ENCODE data around the gene SRL. TPM values are rescaled to one million over a fixed set of nuclear protein-coding genes. Genes with fewer than 3 reads are reported as not detected.

The SRL gene
- total and polyA plus RNA-seq, 2 of the 4 experiments (the other 2 are of a cell fraction) = under 0.01 to 0.14 TPM

DNA sequence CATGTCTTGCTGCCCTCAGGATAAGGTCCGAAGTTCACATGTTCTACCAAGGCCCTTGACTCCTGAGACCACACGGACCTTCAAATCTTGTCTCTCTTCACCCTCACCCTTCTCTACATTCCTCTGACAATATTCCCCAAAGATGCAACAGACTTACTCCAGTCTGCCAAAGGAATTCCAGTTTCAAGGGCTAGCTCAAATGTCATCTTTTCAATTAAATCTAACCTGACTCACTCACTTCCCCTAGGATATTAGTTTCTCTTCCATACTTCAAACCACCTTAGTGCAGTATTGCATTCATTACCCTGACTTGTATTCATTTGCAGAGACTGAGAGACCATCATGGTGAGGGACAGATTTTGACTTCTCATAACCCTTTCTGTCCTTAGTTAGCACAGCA lies 66.0 kb downstream of the SRL start:
- no peak for TF ChIP-seq CHD1 (IDR thresholded peaks at IDR 0.05; ENCODE audit: low read depth, low read length)
- no peak for TF ChIP-seq MXI1 (IDR thresholded peaks at IDR 0.05; ENCODE audit: borderline replicate concordance, low read depth, low read length)
- TF ChIP-seq, protein P1, sequence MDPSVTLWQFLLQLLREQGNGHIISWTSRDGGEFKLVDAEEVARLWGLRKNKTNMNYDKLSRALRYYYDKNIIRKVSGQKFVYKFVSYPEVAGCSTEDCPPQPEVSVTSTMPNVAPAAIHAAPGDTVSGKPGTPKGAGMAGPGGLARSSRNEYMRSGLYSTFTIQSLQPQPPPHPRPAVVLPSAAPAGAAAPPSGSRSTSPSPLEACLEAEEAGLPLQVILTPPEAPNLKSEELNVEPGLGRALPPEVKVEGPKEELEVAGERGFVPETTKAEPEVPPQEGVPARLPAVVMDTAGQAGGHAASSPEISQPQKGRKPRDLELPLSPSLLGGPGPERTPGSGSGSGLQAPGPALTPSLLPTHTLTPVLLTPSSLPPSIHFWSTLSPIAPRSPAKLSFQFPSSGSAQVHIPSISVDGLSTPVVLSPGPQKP (IDR thresholded peaks at IDR 0.05; ENCODE audit: borderline replicate concordance, low read depth, low read length) = no peak
- no peak for TF ChIP-seq POLR2A (IDR thresholded peaks at IDR 0.05; ENCODE audit: low read depth, low read length)
- no peak for TF ChIP-seq RCOR1 (IDR thresholded peaks at IDR 0.05; ENCODE audit: insufficient replicate concordance, low read length)
- TF ChIP-seq FOS (IDR thresholded peaks at IDR 0.05; ENCODE audit: low read depth, low read length) = no peak
- no peak for TF ChIP-seq MAZ (IDR thresholded peaks at IDR 0.05; ENCODE audit: borderline replicate concordance, low read depth, low read length)
- H2BK5ac ChIP-seq (ENCODE audit: low read depth, low read length, poor library complexity, severe bottlenecking) = no peak overlapping the region
- no peak overlapping the region for H2BK15ac ChIP-seq (ENCODE audit: low read depth, low read length)
- ChIA-PET POLR2A (ENCODE audit: unreplicated experiment) (interaction anchor here (0.6 kb wide), 1 partner anchor 62 kb away, joined by 22 read pairs; no protein-coding TSS in a partner anchor), CTCF (interaction anchor here (0.7 kb wide), 1 partner anchor 77 kb away, joined by 3 read pairs; no protein-coding TSS in a partner anchor)
- dilution Hi-C loops (cut with HindIII; ENCODE audit: low sequenced_read_pairs, unreplicated experiment) (no loop called here), intact Hi-C loops (cut with micrococcal nuclease) (loop anchor here (10.0 kb wide), 1 partner anchor 191 kb away; no protein-coding TSS in a partner anchor), in situ Hi-C loops (cut with MboI; ENCODE audit: low sequenced_read_pairs) (no loop called here)
- peaks cover 13% of the 10 kb centered on the region for H3K4me1 ChIP-seq (ENCODE audit: control insufficient read depth, insufficient read depth, low read length)
- no peak overlapping the region for H3K56ac ChIP-seq (ENCODE audit: extremely low read depth, insufficient read depth, low read length)
- H3K4ac ChIP-seq (ENCODE audit: low read depth, low read length) = 0 out of 2 replicates have a peak overlapping the region, but pooled peaks have one; percentile 40
- H3K27me3 ChIP-seq (ENCODE audit: control insufficient read depth, insufficient read depth, low read length) = no peaks in the 10 kb centered on the region
- no peak overlapping the region; the same call in 1 of the 2 replicates for H2BK120ac ChIP-seq (ENCODE audit: low read depth, low read length)
- H3K23ac ChIP-seq (ENCODE audit: low read depth, low read length) = no peak overlapping the region
- peak overlapping the region; percentile 56; the same call in 1 of the 2 replicates for H3K18ac ChIP-seq (ENCODE audit: low read depth, low read length)
- no peak overlapping the region; the same call in 1 of the 2 replicates for H2BK20ac ChIP-seq (ENCODE audit: low read depth, low read length)
- H3K9ac ChIP-seq (ENCODE audit: low read depth, low read length) = no peak overlapping the region
- H3K4me2 ChIP-seq (ENCODE audit: low read depth, low read length) = no peak overlapping the region
- ATAC-seq (ENCODE audit: low read depth) = no peak
- no peaks in the 10 kb centered on the region for H3K36me3 ChIP-seq (ENCODE audit: control insufficient read depth, insufficient read depth, low read length)
- H3K9me3 ChIP-seq (ENCODE audit: control insufficient read depth, insufficient read depth, low read length) = no peaks in the 10 kb centered on the region
- H4K20me1 ChIP-seq (ENCODE audit: insufficient read depth, low read length) = no peaks in the 10 kb centered on the region
- H4K91ac ChIP-seq (ENCODE audit: insufficient read depth, low read depth, low read length) = no peak overlapping the region
- no peak overlapping the region for H4K8ac ChIP-seq (ENCODE audit: low read depth in 2 of 2, low read length in 2 of 2)
- peak overlapping the region; percentile 31 for H2AK5ac ChIP-seq (ENCODE audit: low read depth, low read length)
- no peak overlapping the region for H2AK9ac ChIP-seq (replicated peaks; ENCODE audit: low read depth, low read length, poor library complexity)
- H2AFZ ChIP-seq (replicated peaks; ENCODE audit: low read length, poor library complexity) = peak overlapping the region; percentile 50
- no TSS peak for BruUV-seq (replicated peaks)
- no peaks in the 10 kb centered on the region for H3K79me1 ChIP-seq (ENCODE audit: low read depth in 1 of 2, low read length in 2 of 2)
- peak overlapping the region; percentile 46; the same call in 1 of the 2 replicates for H4K5ac ChIP-seq (ENCODE audit: low read depth, low read length)
- H3K4me3 ChIP-seq (ENCODE audit: insufficient read depth, low read depth, low read length) = no peak overlapping the region
- H3K9me1 ChIP-seq (ENCODE audit: insufficient read depth, low read length) = peaks cover 8% of the 10 kb centered on the region; the same call in 1 of the 2 replicates
- no peak overlapping the region for H3K27ac ChIP-seq (ENCODE audit: insufficient read depth, low read length)
- H3K14ac ChIP-seq (replicated peaks; ENCODE audit: low read depth, low read length) = peak overlapping the region; percentile 1; the same call in 1 of the 2 replicates
- WGBS, 2 experiments (ENCODE audit: extremely low coverage in 2 of 2, insufficient read length in 1 of 2) = 100% methylated on average over 1 of the region's 2 CpGs; no CpG with 5 or more reads in 1 of the 2 experiments
- peak; percentile 43 for DNase-seq
